Measurements from ENCODE around the gene NBAS. TPM values are rescaled to one million over a fixed set of nuclear protein-coding genes. Genes with fewer than 3 reads are reported as not detected.

NBAS gene
- total RNA-seq, 1 experiment from 2014 or later, result 36.3 TPM

GRCh38 chr2:15273452-15273851 is 287.7 kb downstream of the NBAS start:
- ChIA-PET CTCF (no interaction called here), POLR2A (no interaction called here)
- in situ Hi-C loops (cut with HindIII; ENCODE audit: low pct_unique_long_range_greater_than_20kb, low sequenced_read_pairs), result no loop called here
- intact Hi-C loops (cut with micrococcal nuclease; ENCODE audit: unreplicated experiment), result no loop called here
- H3K9me3 ChIP-seq (ENCODE audit: control insufficient read depth, insufficient read depth, low read depth, low read length), result no peaks in the 10 kb centered on the region
- H3K27ac ChIP-seq (ENCODE audit: low read length), result no peak overlapping the region
- H3K4me3 ChIP-seq (ENCODE audit: low read depth in 2 of 2, low read length in 2 of 2), result no peak overlapping the region
- no peaks in the 10 kb centered on the region for H3K36me3 ChIP-seq (ENCODE audit: control insufficient read depth, insufficient read depth, low read length)
- no peak for DNase-seq (ENCODE audit: low read depth, low spot score)
- H3K27me3 ChIP-seq (ENCODE audit: control insufficient read depth, insufficient read depth, low read length), result no peaks in the 10 kb centered on the region
- no peak for TF ChIP-seq SIN3A (IDR thresholded peaks at IDR 0.05; ENCODE audit: borderline replicate concordance, insufficient read depth, low read depth, low read length)
- TF ChIP-seq TCF7L2 (IDR thresholded peaks at IDR 0.05; ENCODE audit: low read depth, low read length), result no peak
- TF ChIP-seq CTCF (IDR thresholded peaks at IDR 0.05), result no peak
- BruUV-seq (replicated peaks), result no TSS peak
- no peak for ATAC-seq
- no peaks in the 10 kb centered on the region for H3K4me1 ChIP-seq (ENCODE audit: control insufficient read depth, insufficient read depth, low read length)

GRCh38 chr2:15272942-15273341 is 288.2 kb downstream of the NBAS start:
- intact Hi-C loops (cut with micrococcal nuclease; ENCODE audit: unreplicated experiment) (no loop called here), in situ Hi-C loops (cut with HindIII; ENCODE audit: low pct_unique_long_range_greater_than_20kb, low sequenced_read_pairs) (no loop called here)
- ChIA-PET POLR2A (no interaction called here), CTCF (no interaction called here)
- H3K4me1 ChIP-seq (ENCODE audit: control insufficient read depth, insufficient read depth, low read length), result no peaks in the 10 kb centered on the region
- TF ChIP-seq SIN3A (IDR thresholded peaks at IDR 0.05; ENCODE audit: borderline replicate concordance, insufficient read depth, low read depth, low read length), result no peak
- no peak for TF ChIP-seq CTCF (IDR thresholded peaks at IDR 0.05)
- no peak for TF ChIP-seq REST (IDR thresholded peaks at IDR 0.05; ENCODE audit: insufficient read depth in 1 of 2, low read depth in 2 of 2, low read length in 1 of 2)
- no peak for TF ChIP-seq TCF7L2 (IDR thresholded peaks at IDR 0.05; ENCODE audit: low read depth, low read length)
- TF ChIP-seq POLR2AphosphoS5 (IDR thresholded peaks at IDR 0.05; ENCODE audit: low read depth, low read length), result no peak
- ATAC-seq, result no peak
- no peaks in the 10 kb centered on the region for H3K27me3 ChIP-seq (ENCODE audit: control insufficient read depth, insufficient read depth, low read length)
- H3K27ac ChIP-seq (ENCODE audit: low read length), result no peak overlapping the region
- H3K4me3 ChIP-seq (ENCODE audit: low read depth in 2 of 2, low read length in 2 of 2), result no peak overlapping the region
- DNase-seq (ENCODE audit: low read depth, low spot score), result no peak
- BruUV-seq (replicated peaks), result no TSS peak
- H3K36me3 ChIP-seq (ENCODE audit: control insufficient read depth, insufficient read depth, low read length), result no peaks in the 10 kb centered on the region
- no peaks in the 10 kb centered on the region for H3K9me3 ChIP-seq (ENCODE audit: control insufficient read depth, insufficient read depth, low read depth, low read length)

Measured in Panc1 (cell line).